HG03520 (cell line): ENCODE results near the gene STARD3.
"Not testable (repeated sequence)": the region's sequence is repeated elsewhere in the genome, so short reads cannot be mapped to it uniquely, and the experiment has no call there.

Experiments
- ATAC-seq: cut with Tn5 transposase; IDR thresholded peaks from one replicate; pipeline ENCODE4 v1.9.1; 2021; ENCODE audit warnings: mild to moderate bottlenecking, moderate library complexity; ENCODE audit not compliant: unreplicated experiment

Gene STARD3

DNA sequence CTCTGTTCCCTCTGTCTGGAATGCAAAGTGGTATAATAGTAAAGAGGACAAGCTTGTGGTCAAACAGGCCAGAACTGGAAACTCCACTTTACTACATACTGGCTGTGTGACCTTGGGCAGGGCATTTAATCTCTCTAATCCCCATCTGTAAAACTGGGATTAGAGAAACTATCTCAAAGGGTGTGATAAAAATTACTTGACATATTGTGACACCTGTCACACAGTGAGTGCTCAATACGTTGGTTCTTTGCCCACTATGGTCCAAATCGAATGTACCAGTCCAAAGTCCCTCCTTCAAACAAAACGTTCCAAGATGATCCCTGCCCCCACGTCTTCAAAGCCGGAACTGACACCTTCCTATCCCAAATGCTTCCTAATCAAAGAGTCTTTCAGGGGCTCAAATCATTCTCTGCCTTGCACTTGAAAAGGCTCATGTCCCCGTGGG lies 50.2 kb downstream of the STARD3 start:
- no peak for ATAC-seq

DNA sequence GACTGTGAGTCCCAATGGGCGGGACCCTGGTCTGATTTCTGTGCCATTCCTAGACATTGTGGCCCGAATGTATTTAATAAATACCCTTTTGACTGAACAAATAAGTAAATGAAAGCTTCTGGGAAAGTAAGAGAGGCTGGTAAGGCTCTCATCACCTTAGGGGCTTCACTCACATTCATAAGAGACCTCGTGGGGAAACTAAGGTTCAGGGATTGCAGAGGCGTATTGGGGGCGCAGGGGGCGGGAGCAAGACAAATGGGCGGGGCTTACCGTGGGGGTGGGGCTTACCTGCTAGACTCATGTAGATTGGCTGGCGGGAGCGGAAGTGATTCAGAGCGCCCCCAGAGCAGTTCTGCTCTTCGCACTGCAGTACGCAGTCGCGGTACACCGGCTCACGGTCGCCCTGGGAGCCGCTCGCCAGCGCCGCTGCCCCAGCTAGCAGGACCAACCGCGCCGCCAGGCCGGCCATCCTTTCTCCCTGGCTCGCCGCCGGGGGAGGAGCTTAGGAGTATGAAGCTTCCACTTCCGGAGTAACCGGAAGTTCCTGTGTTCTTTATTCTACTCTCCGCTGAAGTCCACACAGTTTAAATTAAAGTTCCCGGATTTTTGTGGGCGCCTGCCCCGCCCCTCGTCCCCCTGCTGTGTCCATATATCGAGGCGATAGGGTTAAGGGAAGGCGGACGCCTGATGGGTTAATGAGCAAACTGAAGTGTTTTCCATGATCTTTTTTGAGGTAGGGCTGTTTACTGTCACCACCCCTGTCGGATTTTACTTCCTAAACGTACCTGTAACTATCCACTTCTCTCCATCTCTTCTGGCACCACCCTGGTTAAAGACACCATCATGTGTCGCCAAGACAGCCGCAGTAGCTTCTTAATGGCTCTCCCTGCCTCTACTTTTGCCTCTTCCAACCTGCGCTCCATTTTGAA lies 50.9 kb downstream of the STARD3 start, which contains the start of gene PGAP3:
PGAP3 (minus strand) TSS at position 512 of the 929 bp plus-strand sequence; CDS start at position 469, 43 bp downstream.
- peak; percentile 79 for ATAC-seq

DNA sequence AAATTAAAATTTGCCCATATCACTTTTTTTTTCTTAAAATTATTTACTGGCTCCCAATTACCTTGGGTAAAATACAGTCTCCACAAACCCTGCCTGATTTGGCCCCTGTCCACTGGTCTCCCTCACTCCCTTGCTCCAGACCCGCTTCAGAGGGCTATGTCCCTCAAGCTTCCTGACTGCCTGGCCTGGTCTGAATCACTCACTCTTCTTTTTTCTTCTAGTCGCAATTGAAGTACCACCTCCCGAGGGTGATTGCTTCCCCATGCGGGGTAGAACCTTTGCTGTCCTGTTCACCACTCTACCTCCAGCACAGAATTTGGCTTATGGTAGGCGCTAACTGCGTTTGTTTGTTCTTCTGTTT lies 51.5 kb downstream of the STARD3 start:
- ATAC-seq, result no peak

DNA sequence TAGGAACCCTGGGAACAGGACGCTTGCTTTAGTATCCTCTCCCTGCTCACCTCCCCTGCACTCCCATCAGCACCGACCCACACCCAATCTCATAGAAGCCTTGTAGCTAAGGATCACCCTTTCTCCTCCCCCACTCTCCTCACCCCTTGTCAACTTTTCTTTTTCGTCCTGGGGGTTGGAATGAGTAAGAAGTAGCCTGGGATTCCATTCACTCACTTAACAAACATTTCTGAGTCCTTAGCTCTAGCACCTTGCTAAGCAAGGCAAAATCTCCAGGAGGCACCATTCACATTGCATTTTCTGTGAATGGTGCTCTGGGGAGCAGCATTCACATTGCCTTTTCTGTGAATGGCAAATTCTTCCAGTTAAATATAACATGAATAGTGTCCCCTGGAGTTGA lies 52.0 kb downstream of the STARD3 start:
- no peak for ATAC-seq

DNA sequence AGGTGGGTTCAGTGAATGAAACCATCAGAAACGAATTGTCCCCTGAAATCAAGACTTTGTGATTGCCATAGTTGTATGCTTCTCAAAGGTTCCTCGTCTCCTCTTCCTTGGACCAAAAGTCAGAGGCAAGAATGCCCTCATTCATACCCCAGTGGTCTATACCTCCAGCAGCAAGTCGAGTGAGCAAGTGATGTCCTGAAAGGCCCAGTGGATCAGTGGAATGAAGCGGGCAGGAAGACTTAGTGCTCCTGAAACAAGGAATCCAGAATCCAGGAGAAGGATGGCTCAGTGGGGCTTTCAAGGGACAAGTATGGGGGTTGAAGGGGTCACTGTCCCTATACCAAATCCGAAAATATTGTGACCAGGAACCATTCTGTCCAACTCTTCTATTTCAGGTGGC lies 57.6 kb downstream of the STARD3 start:
- no peak for ATAC-seq

DNA sequence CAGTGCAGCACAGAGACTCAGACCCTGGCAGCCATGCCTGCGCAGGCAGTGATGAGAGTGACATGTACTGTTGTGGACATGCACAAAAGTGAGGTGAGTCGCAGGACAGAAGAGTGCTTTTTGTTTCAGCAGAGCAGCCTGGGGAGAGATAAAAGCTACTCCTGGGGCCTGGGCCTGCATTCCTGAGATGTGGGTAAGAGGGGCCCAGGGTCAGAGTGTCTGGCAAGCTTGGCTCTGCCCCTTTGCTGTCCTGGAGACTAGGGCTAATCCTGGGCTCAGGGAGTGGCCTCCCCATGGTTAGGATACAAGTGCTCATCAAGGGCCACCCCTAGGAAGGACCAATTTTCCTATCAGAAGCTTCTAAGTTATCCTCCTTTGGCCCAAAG lies 58.1 kb downstream of the STARD3 start:
- ATAC-seq, result no peak

DNA sequence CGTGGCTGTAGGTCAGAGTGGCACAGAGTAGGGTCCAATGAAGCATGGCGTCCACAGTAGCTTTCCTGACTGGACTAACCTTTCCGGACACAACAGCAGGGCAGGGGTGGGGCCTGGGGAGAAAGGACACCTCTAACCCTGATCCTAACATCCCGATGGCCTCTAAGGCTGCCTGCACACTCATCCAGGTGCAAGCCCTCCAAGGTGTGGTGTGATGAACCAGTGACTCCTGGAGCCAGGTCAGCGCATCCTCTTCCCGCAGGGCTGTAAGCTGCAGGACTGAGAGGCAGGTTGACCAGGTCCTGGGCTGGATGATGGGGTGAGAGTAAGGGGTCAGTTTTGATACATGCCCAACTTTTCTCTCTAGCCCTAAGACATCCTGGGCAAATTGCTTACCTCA lies 59.8 kb downstream of the STARD3 start:
- no peak for ATAC-seq

DNA sequence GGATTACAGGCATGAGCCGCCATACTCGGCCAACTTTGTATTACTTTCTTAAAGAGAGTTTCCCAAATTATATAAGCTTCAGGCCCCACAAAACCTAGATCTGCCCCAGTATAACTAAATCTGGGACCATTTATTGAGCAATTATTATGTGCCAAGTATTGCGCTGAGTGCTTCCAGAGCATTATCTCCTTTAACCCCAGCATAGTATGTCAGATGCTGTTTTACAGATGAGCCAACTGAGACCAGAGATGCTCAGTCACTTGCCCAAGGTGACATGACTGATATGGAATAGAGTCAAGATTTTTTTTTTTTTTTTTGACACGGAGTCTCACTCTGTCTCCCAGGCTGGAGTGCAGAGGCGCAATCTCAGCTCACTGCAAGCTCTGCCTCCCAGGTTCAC lies 61.0 kb downstream of the STARD3 start:
- ATAC-seq, result no peak

DNA sequence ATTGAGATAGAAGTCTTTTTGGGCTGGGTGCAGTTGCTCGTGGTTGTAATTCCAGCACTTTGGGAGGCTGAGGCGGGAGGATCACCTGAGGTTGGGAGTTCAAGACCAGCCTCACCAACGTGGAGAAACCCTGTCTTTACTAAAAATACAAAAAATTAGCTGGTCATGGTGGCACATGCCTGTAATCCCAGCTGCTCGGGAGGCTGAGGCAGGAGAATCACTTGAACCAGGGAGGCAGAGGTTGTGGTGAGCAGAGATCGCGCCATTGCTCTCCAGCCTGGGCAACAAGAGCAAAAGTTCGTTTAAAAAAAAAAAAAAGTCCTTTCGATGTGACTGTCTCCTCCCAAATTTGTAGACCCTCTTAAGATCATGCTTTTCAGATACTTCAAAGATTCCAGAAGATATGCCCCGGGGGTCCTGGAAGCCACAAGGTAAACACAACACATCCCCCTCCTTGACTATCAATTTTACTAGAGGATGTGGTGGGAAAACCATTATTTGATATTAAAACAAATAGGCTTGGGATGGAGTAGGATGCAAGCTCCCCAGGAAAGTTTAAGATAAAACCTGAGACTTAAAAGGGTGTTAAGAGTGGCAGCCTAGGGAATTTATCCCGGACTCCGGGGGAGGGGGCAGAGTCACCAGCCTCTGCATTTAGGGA lies 62.3 kb downstream of the STARD3 start:
- not testable (repeated sequence) for ATAC-seq

DNA sequence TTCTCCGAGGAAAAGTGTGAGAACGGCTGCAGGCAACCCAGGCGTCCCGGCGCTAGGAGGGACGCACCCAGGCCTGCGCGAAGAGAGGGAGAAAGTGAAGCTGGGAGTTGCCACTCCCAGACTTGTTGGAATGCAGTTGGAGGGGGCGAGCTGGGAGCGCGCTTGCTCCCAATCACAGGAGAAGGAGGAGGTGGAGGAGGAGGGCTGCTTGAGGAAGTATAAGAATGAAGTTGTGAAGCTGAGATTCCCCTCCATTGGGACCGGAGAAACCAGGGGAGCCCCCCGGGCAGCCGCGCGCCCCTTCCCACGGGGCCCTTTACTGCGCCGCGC lies 62.8 kb downstream of the STARD3 start, which contains the start of gene ERBB2:
ERBB2 (plus strand) TSS at position 247 of the 330 bp plus-strand sequence. CDS start 175 bp downstream, outside the sequence.
- ATAC-seq, result no peak

DNA sequence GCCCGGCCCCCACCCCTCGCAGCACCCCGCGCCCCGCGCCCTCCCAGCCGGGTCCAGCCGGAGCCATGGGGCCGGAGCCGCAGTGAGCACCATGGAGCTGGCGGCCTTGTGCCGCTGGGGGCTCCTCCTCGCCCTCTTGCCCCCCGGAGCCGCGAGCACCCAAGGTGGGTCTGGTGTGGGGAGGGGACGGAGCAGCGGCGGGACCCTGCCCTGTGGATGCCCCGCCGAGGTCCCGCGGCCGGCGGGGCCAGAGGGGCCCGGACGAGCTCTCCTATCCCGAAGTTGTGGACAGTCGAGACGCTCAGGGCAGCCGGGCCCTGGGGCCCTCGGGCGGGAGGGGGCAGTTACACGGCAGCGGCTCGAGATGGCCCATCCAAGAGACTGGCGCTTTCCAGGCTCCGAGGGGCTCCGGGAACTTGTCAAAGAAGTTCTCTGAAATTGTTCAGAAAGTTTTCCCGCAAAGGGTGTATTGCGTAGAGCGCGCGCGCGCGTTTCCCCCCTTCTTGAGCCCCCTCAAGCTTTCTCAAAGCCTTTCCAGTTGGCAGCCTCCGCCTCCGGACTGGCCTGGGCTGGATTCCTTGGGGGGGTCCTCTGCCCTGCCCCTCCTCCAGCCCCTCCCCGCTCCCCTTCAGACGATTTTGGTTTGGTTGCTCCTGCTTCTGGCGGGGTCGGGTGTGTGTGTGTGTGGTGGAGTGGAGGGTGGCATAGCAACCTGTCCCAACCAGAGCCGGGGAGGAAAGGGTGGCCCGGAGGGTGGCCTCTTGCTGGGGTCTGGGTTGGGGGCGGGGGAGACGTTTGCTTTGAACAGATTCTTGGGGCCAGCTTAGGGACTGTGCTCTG lies 63.4 kb downstream of the STARD3 start:
- ATAC-seq, result no peak

DNA sequence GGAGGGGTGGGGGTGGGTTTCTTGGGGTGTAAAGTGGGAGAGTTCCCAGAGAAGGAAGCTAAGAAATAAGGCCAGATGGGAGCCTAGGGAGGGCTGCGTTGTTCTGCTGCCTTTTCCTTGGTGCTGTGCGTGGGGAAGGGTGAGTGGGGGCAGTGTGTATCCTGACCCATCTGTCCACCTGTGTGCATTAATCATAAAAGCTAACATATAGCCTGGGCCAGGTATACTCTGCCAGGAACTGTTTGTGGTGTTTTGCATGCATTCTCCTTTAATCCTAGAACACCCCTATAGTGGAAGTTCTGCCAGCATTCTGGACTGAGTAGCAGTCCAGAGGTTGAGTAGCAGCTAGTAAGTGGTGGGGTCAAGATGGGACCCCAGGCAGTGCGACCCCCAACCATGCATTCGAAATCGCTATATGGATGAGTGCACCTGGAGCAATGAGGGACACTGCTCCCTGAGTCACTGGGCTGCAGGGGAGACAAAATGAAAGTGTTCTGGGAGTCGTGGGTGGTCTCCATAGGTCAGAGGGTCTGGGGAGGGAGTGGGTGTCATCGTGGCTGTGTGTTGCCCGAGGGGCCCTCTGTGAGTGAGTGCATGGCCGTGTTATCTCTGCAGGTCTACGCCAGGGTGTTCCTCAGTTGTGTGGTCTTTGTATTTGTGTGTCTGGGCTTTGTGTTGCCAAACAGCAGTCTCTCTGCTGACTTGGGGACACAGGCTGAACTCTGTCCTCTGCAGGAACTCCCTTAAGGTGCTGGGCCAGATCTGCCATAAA lies 64.3 kb downstream of the STARD3 start:
- ATAC-seq, result no peak

DNA sequence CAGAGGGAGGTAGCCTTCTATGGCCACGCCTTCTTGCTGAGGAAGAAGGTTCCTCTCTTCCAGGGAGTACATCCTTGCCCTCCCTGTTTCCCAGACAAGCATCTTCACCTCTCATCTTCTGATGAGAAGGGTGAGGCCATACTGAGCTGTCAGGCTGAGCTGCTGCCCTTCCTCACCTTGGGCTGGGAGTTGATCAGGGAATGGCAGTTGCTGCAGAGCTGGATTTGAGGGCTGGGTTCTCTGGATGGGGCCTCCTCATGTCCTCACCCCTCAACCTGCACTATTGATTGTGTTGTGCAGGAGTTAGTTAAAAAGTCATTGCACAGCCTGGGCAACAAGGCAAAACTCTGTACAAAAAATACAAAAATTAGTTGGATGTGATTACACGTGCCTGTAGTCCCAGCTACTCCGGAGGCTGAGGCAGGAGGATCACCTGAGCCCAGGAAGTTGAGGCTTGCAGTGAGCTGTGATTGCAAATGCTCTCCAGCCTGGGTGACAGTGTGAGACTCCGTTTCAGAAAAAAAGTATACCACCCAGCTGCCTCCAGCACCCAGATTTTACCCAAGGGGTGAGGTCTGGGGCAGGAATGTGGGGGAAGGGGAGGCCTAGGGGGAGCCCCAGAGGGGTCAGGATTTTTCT lies 65.0 kb downstream of the STARD3 start:
- no peak for ATAC-seq

DNA sequence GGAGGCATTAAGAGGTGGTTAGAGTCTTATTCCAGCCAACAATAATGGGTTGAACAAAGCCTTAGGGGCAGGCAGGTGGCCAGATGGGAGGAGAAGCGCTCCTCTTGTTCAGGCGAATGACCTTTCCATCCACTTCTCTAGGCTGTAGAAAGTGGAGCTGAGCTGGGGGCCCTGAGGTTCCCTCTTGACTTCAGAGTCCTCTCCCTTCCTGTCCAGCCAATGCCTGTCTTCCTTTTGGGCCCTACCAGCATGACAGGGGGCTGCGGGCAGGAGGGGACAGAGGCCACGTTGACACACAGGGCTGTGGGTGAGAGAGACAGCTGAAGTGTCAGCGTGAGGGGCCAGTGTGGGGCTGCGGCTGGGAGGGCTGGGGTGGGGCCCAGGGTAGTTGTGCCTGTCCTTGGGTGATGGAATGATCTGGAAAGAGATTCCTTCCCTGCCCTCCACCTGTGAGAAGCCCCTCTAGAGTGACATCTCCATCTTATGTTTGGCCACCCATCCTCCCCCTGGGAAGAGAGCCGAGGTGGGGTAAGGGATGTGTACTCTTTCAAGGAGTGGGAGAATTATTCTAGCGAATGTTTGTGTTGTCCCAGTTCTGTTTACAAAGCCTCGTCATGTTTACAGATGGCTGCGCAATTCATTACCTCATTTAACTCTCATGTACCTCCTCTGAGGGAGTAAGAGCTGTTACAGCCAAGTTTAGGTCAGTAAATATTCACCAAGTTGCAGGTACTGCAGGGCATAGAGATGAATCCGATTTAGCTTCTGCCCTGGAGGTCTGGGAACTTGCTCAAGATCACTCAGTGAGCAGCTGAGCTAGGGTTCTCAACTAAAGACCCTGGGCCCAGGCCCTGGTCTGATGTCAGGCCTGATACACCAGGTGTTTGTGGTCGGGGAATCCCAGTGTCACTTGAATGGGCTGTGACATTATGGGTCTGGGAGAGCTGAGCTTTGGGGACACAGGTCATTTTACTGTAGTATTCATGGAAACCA lies 66.3 kb downstream of the STARD3 start:
- no peak for ATAC-seq

DNA sequence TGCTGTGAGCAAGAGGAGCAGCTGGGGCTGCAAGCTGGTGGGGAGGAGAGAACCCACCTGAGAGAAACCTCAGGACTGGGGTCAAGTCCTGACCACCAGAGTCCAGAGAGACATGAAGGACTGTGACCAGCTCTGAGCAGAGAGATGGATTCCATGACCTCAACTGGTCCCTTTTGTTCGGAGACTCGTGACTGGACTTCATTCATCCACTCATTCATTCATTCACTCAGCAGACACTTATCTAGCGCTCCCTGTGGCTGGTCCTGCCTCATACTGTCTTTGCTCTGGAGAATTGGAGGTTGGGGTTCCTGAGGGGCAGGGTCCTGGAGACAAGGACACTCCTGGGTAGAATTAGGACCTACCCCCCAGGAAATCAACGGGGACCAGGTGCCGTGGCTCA lies 67.0 kb downstream of the STARD3 start:
- no peak for ATAC-seq

DNA sequence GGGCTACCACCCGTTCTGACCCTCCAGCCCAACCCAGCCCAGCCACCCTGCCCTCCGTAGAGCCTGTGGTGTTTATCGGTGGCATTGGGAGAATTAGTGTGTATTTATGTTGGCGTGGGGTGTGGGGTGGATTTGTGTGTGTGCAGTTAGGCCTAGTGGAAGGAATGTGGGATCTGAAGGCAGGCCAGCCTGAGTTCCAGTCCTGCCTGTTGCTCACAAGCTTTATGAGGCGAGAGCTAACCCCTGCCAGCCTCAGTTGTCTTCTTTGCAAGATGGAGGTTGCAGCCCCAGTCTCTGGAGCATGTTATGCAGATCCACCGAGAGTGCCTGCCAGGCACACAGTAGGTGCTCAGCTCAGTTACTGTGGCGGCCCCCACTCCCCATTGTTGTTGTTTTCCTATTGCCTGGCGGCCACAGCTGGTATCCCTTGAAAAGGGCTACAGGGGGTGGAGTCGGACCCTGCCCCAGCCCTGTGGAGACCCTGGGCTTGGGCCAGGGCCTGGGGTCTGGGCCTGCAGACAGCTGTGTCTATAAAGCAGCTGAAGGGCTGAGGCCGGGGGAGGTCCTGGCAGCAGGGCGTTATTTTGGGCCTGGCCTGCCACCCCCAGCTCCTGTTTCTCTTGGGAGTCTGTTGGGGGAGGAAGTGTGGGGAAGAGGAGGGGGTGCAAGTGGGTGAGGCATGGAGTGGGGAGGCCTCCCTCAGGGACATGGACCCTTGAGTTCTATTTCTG lies 68.0 kb downstream of the STARD3 start:
- ATAC-seq, result no peak

DNA sequence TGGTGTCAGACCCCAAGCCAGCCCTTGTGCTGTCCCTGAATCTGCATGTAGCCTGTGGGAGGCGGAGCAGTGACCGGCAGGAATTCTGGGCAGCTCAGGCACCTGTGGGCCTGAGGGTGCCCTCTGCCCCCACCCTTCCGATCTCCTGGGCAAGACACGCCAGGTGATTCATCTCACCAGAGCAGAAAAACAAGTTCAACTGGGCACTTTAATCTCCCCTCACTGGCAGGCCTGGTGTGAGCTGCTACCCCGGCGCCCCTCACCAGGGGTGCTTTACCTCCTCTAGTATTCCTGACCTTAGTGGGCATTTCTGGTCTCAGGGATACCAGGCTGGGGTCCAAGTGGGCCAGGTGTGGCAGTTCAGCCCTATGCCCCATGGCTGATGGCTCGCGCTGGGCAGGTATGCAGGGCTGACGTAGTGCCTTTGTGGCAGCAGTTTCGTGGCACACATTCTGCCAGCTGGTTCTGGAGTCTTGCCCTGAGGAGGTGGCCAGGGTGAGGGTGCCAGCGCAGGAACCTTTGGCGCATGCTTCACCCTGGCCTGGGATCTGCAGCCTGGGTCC lies 68.9 kb downstream of the STARD3 start:
- ATAC-seq, result no peak

DNA sequence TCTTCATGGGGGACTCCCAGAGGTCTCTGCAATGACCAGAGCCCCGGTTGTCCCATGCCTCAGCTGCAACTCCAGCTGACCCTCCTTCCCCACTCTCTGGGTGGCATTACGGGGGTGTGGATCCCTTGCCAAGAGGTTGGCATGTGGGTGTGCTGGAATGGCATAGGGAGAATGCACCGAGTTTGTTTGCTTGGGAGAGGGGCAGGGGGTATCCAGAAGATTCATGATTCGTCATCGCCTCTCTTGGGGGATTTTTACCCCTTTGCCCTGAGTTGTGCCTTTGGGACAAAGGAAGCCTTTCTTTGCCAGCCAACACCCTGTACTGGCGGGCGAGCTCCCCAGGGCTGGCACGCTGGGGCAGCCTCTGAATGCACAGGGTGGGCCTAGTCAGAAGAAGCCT lies 69.4 kb downstream of the STARD3 start:
- no peak for ATAC-seq
